Cerebellar cortex (tissue), 1 donor: Measurements from ENCODE around the gene TTC39A.

Experiments
- DNase-seq: peaks from one replicate; pipeline ENCODE4 v3.0.0-alpha.2; 2015; ENCODE audit warnings: low spot score

Gene TTC39A

GRCh38 chr1:51297401-51298321, 32.7 kb downstream of the TTC39A start:
- DNase-seq: no peak

GRCh38 chr1:51296383-51297357, 33.7 kb downstream of the TTC39A start:
- peak; percentile 85 for DNase-seq

- DNase-seq: no peak
Measured at GRCh38 chr1:51295926-51296325, 34.4 kb downstream of the TTC39A start.

DNA sequence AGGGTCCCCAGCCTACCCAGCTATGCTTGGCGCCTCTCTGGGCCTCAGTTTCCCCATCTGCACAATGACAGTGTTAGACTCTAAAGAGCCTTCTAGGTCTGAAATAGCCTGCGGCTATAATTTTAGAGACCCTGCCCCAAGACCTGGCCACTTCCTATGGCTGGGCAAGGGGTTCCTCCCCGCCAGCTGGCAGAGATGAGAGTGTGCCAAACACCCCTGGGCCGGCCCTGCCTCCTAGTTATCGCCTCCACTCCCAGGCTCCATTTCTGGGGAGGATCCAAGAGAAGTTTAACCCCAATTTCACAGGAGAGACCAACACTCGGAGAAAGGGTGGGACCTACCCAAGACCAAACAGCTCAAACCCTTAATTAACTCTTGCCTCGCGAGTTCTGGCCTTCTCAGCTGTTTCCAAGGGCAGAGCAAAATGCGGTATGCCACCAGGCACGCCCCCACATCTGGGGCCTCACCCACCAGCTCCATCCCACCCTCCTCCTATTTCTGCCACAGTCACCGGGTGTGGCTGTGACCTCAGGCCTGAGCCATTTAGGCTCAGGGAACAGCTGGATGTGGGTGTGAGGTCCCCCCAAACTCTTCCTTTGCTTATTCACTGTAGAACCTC, 35.7 kb downstream of the TTC39A start:
- no peak for DNase-seq

DNA sequence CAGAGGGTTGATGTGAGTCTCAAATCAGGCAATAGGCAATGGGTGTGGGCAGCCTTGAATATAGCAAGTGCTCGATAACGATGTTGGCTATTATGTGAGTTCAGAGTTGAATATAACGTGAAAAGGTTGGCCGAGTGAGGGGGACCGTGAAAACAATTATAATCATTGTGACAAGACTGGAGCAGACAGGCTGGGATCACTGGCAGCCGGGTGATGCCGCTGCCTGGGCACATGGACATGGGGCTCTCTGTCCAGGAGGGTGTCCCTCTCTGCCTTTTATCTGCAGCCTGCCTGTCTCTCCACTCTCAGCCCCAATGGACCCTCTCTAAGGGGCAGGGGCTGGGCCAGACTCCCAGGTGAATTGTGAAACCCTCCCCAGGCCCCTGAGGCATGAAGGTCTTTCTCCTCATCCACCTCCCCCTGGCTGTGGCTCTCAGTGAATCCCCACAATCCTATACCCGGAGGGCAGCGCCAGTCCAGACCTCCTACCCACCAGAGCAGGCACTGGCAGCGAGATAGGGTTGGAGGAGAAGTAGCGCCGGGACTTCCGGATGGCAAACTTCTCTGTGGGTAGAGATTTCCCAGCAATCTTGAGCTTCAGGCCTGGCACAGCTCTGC, 36.4 kb downstream of the TTC39A start:
- DNase-seq: no peak

GRCh38 chr1:51290489-51290847, 39.9 kb downstream of the TTC39A start:
- no peak for DNase-seq

DNA sequence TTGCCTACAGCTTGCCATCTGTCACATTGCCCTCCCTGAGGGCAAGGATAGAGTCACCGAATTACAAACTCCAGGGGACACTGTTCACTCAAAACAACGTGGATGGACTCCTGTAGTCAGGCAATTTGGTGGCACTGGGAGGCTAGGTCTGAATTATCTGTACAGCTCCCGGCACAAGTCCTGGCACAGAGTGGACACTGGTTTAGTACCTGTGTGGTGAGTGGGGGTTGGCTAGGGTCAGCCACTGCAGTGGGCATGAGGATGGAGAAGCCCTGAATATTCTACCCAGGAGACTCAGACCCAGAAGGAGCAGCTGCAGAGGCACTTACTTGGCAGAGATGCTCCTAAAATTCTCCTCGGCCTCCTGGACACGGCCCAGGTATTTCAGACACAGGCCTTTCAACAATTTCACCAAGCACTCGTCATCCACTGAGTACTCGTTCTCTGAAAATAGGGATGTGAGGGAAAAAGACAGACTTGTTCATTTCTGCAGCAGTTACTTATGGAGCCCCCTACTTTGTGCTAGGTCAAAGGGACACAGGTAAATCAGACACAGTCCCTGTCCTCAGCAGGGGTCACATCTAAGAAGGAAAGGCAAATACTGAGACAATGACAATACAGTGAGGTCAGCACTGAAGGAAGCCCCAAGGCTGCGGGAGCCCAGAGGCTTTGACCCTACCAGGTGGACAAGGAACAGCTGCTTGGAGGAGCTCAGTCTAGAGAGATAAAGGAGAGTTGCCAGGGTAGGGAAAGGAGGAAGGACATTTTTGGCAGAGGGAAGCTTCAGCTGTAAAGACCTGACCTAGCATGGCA, 40.5 kb downstream of the TTC39A start:
- DNase-seq: peak; percentile 46

- no peak for DNase-seq
Measured at GRCh38 chr1:51288578-51288977, 41.8 kb downstream of the TTC39A start.

DNA sequence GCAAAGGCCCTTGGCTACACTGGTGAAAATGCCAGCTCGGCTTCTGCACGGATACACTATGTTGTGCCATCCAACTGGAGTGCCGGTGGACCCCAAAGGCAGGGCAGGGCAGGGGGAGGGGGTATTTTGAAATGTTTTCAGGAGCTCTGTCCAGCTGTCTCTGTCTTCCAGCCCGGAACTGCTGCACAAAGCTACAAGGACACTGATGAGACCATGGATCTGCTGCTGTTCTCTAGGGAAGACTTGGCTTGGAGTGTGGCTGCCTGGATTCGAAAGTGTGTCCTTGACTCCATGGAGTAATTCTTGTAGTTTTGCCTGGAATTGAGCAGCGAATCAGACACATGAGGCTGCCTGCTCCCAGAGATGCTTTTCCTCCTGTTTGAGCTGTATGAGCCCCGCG, 42.4 kb downstream of the TTC39A start:
- no peak for DNase-seq

DNA sequence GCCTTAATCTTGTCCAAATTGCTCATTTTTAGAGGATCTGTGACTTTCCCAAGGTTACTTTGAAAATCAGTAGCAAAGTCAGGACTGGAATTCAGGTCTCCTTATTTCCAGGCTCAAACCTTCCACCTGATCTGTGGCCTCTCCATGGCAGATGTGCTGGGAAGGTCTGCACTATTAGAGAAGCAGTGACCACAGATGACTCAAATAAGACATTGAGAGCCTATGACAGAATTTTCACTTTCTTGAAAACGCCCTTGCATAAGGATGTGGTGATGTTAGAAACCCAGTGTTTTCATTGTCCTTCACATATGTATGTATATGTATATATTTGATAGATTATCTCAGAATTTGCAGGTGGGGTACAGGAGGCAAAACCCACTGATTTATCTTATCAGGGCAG, 45.3 kb downstream of the TTC39A start:
- DNase-seq: no peak

GRCh38 chr1:51284487-51284954, 45.8 kb downstream of the TTC39A start:
- DNase-seq: no peak

- no peak for DNase-seq
Measured at GRCh38 chr1:51283979-51284378, 46.4 kb downstream of the TTC39A start.

DNA sequence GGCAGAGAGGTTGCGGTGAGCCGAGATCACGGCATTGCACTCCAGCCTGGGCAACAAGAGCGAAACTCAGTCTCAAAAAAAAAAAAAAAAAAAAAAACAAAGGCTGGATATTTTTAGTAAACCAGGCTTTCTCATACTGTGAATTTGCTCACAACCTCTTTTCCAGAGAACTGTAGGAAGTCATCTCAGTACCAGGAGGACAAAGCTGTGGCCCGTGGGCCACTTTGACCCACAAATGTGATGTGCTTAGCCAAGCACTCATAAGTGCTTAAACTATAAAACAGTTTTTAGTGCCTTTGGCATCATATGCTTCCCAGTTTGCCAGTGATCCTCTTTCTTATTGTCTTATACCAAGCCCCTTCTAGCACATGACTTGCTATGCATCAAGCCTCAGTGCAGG, 47.8 kb downstream of the TTC39A start:
- no peak for DNase-seq

DNA sequence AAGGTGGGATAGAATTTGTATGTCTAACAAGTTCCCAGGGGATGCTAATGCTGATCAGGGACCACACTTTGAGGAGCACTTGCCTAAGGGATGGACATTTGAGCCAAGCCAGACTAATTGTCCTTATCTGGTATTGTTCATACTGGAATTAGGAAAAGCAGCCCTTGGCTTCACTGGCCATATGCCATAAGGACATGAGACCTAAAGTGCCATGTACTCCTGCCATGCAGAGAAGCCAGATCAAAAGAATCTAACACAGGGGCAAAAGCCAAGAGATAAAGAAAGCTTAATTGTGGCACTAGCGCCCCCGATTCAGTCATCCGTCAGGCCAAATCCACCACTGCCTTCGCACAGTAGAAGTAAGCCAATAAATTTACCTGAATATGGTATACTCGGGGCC, 48.6 kb downstream of the TTC39A start:
- DNase-seq: no peak

DNA sequence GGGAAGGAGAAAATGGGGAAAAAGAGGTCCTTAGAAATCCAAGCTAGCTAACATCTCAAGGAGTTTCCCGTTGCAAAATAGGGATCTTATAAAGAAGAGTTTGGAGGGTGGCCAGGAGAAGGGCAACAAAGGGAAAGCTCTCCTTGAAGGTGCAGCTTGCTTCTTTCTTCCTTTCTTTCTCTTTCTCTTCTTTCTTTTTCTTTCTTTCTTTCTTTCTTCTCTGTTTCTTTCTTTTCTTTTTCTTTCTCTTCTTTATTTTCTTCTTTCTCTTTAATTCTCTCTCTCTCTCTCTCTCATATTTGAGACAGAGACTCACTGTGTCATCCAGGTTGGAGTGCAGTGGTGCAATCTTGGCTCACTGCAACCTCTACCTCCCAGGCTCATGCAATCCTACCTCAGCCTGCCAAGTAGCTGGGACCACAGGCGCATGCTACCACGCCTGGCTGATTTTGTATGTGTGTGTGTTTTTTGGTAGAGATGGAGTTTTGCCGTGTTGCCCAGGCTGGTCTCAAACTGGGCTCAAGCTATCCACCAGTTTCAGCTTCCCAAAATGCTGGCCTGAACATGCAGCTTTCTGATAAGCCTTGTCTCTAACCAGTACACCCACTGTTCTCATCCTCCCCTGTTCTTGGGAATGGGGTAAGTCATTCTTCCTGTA, 49.9 kb downstream of the TTC39A start:
- DNase-seq: no peak

- DNase-seq: no peak
Measured at GRCh38 chr1:51276286-51276685, 54.1 kb downstream of the TTC39A start.

DNA sequence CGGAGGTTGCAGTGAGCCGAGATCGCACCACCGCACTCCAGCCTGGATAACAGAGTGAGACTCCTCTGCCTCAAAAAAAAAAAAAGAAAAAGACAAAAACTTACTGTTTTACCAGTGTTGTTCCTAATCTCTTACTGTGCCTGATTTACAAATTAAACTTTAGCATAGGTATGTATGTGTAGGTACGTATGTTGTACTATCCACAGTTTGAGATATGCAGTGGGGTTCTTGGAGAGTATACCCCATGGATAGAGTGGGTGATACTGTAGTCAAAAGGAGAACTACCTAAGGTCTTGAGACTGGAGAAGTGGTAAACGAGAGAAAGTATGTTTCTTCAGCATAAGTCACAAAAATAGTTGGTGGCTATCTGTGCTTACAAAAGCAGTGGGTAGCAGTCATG, 55.7 kb downstream of the TTC39A start:
- DNase-seq: no peak

DNA sequence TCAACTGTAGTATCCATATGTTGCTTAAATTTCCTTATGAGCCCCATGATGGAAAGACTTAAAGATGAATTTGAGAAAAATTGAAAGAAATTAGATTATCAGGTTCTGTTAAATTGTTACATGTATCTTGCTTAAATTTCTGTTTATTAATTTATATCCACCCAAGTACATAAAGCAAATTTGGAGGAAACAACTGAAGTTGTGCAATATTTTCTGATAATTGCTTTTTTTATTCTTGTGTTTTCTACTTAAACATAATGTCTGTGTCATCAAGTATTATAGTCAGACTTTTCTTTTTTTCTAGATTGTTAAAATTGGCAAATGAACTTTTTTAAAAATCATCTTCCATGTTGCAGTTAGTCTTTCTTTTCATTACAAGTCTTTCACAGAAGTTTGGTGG, 57.4 kb downstream of the TTC39A start:
- no peak for DNase-seq

- DNase-seq: no peak
Measured at GRCh38 chr1:51270751-51271150, 59.6 kb downstream of the TTC39A start.

DNA sequence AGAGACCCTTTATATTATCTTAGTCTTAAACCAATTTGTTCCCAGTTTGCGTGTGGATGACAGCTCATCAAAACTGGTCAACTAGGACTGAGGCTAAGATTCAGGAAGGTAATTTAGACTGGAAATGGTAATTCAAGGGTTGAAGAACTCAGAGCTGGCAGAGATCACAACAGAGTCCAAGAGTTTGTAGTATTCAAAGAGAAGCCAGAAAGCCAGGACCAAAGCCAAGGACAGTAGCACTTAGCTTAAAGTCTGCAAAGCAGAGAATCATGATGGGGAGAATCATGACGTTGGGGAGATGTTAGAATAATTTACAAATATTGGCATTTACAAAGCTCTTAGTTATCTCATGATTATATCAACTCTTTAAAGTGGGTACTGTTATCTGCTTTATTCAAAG, 61.7 kb downstream of the TTC39A start:
- no peak for DNase-seq
